CD4-positive, alpha-beta T cell treated with Interleukin-12 subunit alpha and Interleukin-12 subunit beta, for 1 hour (primary cell): ENCODE data around the gene BBLN.
"Not testable (repeated sequence)": the region's sequence is repeated elsewhere in the genome, so short reads cannot be mapped to it uniquely, and the experiment has no call there.

ENCODE experiments used
- DNase-seq: peaks from one replicate; pipeline ENCODE4 v3.0.0-alpha.2; 2020

BBLN gene

GRCh38 chr9:128163523-128164306, 3.6 kb downstream of the BBLN start:
- no peak for DNase-seq

- no peak for DNase-seq
These were observed 4.3 kb downstream of the BBLN start for GRCh38 chr9:128164307-128164885.

DNA sequence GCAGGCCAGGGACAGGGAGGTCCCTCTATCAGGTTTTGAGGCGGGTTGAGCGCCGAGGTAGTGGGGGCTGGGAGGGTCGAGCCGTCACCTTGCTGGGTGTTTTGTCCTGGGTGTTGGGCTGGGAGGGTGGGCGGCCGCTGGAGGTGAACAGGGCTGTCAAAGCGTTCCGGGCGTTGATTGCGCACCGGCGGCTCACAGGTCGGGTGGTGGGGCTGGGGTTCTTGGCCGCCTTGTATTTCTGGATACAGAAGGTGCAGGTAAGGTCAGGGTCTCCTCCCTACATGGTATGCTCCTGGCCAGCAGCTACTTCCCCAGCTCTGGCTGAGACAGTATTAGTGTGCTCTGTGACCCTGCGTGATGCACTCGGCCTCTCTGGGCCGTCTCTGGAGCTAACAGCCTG, 6.1 kb downstream of the BBLN start:
- no peak for DNase-seq

GRCh38 chr9:128167209-128167608, 7.1 kb downstream of the BBLN start:
- no peak for DNase-seq

GRCh38 chr9:128168731-128169308, 8.8 kb downstream of the BBLN start:
- no peak for DNase-seq

- DNase-seq: no peak
These were observed 9.4 kb downstream of the BBLN start for GRCh38 chr9:128169492-128169891.

- no peak for DNase-seq
These were observed 9.9 kb downstream of the BBLN start for GRCh38 chr9:128169925-128170324.

GRCh38 chr9:128174062-128174461, 14.0 kb downstream of the BBLN start:
- no peak for DNase-seq

DNA sequence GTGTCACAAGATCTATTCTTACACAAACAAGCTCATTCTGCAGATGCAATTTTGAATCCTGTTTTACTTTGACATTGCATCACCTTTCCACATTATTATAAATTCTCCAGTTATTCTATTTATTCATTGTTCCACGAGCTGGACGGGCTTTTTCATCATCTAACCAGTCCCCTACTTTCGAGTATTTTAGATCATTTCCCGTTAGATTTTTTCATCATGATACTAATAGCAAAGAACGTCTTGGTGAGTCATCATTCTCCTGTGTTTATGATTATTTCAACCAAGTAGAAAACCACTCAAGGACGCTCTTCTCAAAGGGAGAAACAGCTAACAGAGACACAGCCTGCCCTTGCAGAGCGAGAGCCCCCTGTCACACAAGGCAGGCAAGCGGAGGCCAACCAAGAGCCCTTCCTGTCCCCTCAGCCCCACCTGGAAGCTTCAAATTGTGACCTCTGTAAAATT, 15.1 kb downstream of the BBLN start:
- DNase-seq: no peak

DNA sequence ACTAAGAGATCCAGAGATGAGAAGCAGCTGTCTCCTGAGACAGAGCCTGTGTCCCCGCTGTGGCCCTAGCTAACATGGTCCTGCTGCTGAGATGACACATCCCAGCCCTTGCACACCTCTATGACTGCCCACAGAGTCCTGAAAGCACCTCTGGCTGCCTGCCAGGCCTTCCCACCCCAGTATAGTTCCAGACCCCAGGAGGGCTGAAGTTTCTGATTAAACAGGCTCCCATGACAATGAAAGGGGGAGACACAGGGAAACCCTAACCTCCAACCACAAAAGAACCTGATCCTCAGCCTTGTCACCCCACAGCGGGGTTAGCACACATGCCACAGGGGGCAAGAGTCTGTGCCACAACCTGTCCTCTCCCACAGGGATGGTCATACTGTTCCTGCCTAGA, 15.7 kb downstream of the BBLN start:
- DNase-seq: no peak

DNA sequence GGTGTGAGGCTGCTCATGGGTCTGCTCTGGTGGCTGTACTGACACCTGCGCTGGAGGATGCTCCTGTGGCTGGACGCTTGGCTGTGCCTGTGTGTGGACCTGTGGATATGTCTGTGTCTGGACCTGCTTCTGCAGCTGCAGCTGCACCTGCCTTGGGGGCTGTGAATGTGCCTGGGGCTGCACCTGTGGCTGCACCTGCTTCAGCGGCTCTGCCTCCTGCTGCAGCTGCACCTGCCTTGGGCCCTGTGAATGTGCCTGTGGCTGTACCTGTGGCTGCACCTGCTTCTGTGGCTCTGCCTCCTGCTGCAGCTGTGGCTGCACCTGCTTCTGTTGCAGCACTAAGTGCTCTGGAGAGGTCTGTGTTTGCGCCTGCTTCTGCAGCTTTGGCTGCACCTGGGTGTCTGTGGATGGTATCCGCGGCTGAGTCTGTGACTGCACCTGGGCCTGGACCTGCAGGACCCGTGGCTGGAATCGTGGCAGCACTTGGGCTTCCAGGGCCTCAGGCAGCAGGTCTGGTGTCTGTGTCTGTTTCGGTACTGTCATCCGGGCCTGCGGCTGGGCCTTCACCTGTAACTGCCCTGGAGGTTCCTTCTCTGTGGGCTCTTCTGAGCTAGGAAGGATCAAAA, 18.9 kb downstream of the BBLN start:
- no peak for DNase-seq

- DNase-seq: no peak
These were observed 19.9 kb downstream of the BBLN start for GRCh38 chr9:128180001-128180400.

DNA sequence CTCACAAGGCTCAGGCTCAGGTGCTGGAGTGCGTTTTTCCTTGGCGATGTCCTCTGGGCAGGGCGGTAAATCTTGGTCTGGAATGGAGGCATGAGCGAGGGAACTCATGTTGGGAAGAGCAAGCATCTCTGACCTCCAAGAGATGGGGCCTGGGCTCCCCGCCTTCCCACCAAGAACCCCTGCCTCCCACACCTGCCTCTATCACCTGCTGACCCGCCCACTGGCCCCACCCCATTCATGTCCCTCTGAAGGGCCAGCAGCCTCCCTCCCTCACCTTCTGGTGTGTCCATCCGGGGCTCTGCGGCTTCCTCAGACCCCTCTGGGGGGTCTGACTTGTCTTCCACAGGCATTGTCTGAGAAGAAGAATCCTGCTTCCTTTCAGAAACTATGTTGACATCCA, 20.4 kb downstream of the BBLN start:
- no peak for DNase-seq

GRCh38 chr9:128181480-128181879, 21.4 kb downstream of the BBLN start:
- not testable (repeated sequence) for DNase-seq

DNA sequence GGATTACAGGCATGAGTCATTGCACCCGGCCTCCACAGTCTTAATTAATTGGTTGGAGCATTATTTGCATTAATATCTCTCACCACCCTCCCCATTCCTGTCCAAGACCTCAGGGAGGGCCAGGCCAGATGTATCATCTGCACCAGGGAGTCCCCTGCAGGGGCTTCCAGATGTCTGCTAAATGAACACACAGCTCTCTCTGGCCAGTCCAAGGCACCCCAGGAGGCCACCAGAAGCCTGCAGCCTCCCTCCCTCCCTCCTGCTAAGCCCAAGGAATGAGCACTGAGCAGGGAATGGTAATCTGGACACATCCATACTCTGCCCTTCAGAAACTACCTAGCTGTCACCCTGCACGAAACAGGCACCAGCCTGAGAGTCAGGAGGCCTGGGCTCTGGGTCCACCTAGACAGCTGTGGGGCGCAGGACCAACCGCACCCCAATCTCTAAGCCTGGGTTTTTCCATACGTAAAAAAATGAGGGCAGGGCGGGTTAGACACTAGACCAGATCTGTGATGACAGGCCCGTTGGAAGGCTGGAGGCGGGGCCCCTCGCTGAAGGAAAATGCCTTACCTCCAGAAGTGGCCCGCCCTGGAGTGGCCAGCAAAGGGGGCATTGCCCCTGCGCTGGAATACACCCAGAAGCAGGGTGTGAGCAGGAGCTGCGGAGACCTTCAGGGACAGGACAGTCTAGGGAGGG, 23.0 kb downstream of the BBLN start:
- DNase-seq: no peak

DNA sequence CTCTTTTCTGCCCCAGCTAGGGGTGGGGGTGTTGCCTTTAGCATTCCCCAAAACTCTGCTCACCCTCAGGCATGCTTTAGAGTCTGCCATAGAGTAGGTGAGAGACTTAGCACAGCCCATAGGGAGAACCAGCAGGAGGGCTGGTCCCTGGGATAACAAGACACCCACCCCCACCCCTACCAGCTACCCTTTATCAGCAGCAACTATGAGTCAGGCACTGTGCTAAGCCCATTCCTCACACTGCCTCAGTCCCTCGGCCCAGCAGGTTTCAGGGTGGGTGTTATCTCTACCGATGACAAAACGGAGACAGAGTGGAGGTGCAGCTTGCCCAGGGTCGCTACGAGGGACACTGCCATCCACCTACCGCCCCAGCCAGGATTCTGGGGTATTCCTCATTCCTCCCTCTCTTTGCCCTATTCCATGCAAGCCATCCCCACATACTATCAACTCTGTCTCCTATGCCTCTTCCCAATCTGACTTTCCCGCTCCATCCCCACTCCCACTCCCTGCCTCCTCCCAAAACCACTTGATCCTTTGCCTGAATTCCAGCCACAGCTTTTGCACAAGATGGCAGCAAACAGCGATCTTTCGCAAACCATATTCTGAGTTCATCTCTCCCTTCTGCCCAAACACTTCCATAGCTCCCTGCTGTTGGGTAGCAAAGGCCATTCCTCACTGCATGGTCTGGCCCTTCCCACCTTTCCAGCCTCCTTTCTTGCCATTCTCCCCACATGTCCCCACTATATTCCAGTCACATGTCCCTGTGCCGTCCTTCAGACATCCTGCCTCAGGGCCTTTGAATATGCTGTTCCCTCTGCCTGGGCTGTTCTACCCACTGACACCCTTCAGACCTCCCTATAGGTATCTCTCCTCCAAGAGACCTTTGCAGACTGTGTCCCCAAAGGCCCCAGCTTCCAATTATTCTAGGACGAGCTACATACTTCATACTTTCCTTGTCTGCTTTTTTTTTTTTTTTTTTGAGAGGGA, 26.2 kb downstream of the BBLN start:
- DNase-seq: no peak

DNA sequence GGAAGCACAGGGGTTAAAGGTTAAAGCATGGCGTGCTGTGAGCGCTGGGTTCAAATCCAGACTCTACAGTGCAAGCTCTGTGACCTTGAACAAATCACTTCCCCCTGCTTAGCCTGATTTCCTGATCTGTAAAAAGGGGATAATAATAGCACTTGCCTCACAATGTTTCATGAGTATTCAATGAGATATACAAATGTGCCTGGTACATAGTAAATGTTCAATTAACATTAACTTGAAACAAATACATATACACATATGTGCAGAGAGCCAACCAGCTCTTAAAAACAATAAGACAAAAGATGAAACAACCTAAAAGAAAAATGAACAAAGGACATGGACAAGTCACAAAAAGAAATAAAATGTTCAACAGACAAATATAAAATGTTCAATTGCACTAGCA, 27.3 kb downstream of the BBLN start:
- DNase-seq: no peak

DNA sequence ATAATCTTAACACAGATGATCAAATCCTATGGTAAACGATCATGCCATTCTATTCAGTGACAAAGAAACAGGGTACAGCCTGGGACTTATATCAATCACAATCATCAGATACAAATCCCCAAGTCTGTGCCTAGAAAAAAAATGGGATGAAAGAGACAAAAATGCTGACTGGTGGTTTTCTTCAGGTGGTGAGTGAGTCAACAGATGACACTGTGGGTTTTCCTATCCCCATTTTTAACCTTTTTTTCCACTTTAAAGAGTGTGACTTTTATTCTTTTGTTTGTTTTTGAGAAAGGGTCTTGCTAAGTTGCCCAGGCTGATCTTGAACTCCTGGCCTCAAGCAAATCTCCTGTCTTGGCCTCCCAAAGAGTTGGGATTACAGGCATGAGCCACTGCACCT, 28.1 kb downstream of the BBLN start:
- DNase-seq: no peak

GRCh38 chr9:128190013-128190412, 29.9 kb downstream of the BBLN start:
- DNase-seq: no peak

DNA sequence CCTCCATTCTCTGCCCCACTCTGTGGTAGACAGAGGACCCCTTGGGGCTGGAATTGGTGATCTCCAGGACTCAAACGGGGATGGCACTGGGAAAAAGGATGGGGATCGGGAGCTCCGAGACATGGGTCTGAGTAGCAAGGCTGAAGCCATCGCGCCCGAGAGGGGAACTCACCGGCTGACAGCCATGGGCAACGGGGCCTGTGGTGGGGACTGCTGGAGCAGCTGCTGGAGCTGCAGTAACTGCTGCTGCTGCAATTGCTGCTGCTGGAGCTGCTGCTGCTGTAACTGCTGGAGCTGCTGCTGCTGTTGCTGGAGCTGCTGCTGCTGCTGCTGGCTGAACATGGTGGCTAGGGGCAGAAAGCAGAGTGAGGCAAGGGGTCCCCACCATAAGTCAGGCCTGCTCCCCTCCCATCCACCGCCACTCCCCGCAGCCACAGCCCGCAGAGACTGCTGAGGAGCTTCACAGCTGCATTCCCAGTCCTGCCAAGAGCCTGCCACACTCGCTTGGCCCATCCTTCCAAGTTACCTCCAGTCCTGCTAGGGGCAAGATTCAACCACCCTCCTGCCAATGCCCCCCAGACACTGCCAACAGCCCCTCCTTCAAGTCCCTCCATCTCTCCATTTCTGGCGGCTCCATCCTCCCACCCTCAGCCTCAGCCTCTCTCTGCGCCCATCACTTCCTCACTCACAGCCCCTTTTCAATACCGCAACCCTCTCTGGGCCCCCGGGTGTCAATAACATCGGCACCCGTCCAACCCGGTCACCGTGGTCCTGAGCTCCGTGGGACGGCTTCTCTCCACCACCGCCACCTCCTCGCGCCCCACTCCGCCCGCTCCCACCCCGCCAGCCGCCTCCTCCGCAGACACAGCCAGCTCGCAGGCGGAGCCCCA, 30.7 kb downstream of the BBLN start:
- DNase-seq: no peak
